Adrenal gland (tissue), 12 donors: ENCODE measurements around the gene PARPBP. TPM values are rescaled to one million over a fixed set of nuclear protein-coding genes. Genes with fewer than 3 reads are reported as not detected.
"Not testable (repeated sequence)": the region's sequence is repeated elsewhere in the genome, so short reads cannot be mapped to it uniquely, and the experiment has no call there.

Experiments used
- DNase-seq, 7 donors: peaks; one replicate each; pipeline ENCODE4 v3.0.0-alpha.2; 2019 to 2020
- H3K27ac ChIP-seq, 5 donors: fragments of 200-600 bp; sonication (generic) in 4 of 5; 1 replicate in 3 of 5; 2 replicates in 2 of 5; pipeline versions ENCODE4 v1.5.1 to v1.8.0; 2016 to 2020; ENCODE audit warnings: mild to moderate bottlenecking in 1 of 5
- H3K27me3 ChIP-seq: fragments of 200-600 bp; 2 replicates; pipeline ENCODE4 v1.8.0; 2021
- H3K36me3 ChIP-seq, 2 donors: fragments of 200-600 bp; replicated peaks in 1 of 2; 1 replicate in 1 of 2; 2 replicates in 1 of 2; pipeline versions ENCODE4 v1.5.1 to v1.8.0; 2018 to 2022
- H3K4me1 ChIP-seq, 2 donors: fragments of 200-600 bp; replicated peaks in 1 of 2; 1 replicate in 1 of 2; 2 replicates in 1 of 2; pipeline versions ENCODE4 v1.5.1 to v1.8.0; 2018 to 2021
- H3K4me3 ChIP-seq, 4 donors: fragments of 200-600 bp; sonication (generic) in 3 of 4; one replicate each; pipeline ENCODE4 v1.5.1; 2016 to 2018
- H3K9me3 ChIP-seq, 3 donors: fragments of 200-600 bp; sonication (generic) in 1 of 3; replicated peaks in 1 of 3; 1 replicate in 2 of 3; 2 replicates in 1 of 3; pipeline versions ENCODE4 v1.5.1 to v1.8.0; 2016 to 2021
- CTCF ChIP-seq, 6 experiments: fragments of 450-650 bp in 4 of 6; fragments of 200-600 bp in 2 of 6; sonication (generic) in 1 of 6; IDR thresholded peaks; 1 replicate in 5 of 6; 2 replicates in 1 of 6; pipeline versions ENCODE4 v1.5.1 to v1.8.0; 2016 to 2021; ENCODE audit warnings: antibody characterized with exemption in 6 of 6, mild to moderate bottlenecking in 2 of 6, moderate library complexity in 1 of 6
- POLR2A ChIP-seq, 2 donors: fragments of 450-650 bp; IDR thresholded peaks; one replicate each; pipeline ENCODE4 v1.6.1; 2017; ENCODE audit warnings: antibody characterized with exemption in 2 of 2, mild to moderate bottlenecking in 2 of 2, moderate library complexity in 1 of 2
- WGBS, 4 donors: extraction: QIAGEN DNeasy Blood & Tissue Kit in 2 of 4; methylation state at CpG; one replicate each; pipeline versions ENCODE4 v1.1.5 to v1.1.7; 2013 to 2017; 5-methylcytosine and 5-hydroxymethylcytosine counted together
- intact Hi-C, 2 donors: fragments of 100-400 bp; cut with DNase I; formaldehyde crosslinking; loops; one replicate each; pipeline versions ENCODE4 v1.14.1 to v1.15.0; 2022 to 2023
- polyA plus RNA-seq, 3 donors: library from polyadenylated mRNA; stranded (reverse); fragments of 200-250 nt in 2 of 3; fragments of 350-450 nt in 1 of 3; fragmentation: Illumina TruSeq in 1 of 3; extraction: RNeasy Lipid Tissue Mini Kit (QIAGEN cat#74804) in 1 of 3; gene quantifications; one replicate each; pipeline ENCODE4 v1.2.3, GENCODE V29; 2013 to 2014
- total RNA-seq, 9 donors: library from RNA; depleted of rRNA in 4 of 9; stranded (reverse); fragments of >200 nt in 4 of 9; fragments of 120-200 nt in 1 of 9; fragmentation: NEBNext Ultra II Directional in 1 of 9; extraction: Animal tissue kit (Norgen Biotek cat#: 25700) in 1 of 9; gene quantifications; one replicate each; pipeline versions ENCODE4 v1.1.0 to v1.2.4, GENCODE V29; 2013 to 2023
- donor health status: healthy with polysubstance abuse.
- donor health status: Bipolar disorder and iron deficiency.
- donor health status: DM: yes; HTN: yes; CAD: no.
- donor health status: DM: no; HTN: no; CAD: no.
- donor health status: DM: no; HTN: no; CAD: no.
- donor health status: DM: yes; HTN: yes; CAD: no.

PARPBP gene
- total and polyA plus RNA-seq, 12 donors = 0.67 to 7.8 (median 1.4) TPM

- H3K4me1 ChIP-seq = peaks cover 6 to 17% of the 10 kb centered on the region in 2 donors
- 69 to 77% (median 74%) methylated on average over 2 of the region's 2 CpGs for WGBS, 4 donors
- TF ChIP-seq POLR2A (IDR thresholded peaks at IDR 0.05) (no peak), CTCF (IDR thresholded peaks at IDR 0.05) (no peak)
- peaks cover 0 to 21% of the 10 kb centered on the region in 2 donors for H3K36me3 ChIP-seq
- H3K27me3 ChIP-seq = no peaks in the 10 kb centered on the region
- no peak overlapping the region for H3K27ac ChIP-seq
- DNase-seq = no peak
- H3K9me3 ChIP-seq = no peaks in the 10 kb centered on the region
- peak overlapping the region in 2 of 4 donors; percentile 52 to 88 for H3K4me3 ChIP-seq
- intact Hi-C loops = no loop called here
Observed at GRCh38 chr12:102118874-102119273, 1.1 kb upstream of the PARPBP start.

- H3K4me3 ChIP-seq = peak overlapping the region in 2 of 4 donors; percentile 52 to 88
- H3K36me3 ChIP-seq = peaks cover 0 to 21% of the 10 kb centered on the region in 2 donors
- H3K27ac ChIP-seq = no peak overlapping the region
- no peak for DNase-seq
- TF ChIP-seq POLR2A (IDR thresholded peaks at IDR 0.05) (no peak), CTCF (IDR thresholded peaks at IDR 0.05) (no peak)
- H3K27me3 ChIP-seq = no peaks in the 10 kb centered on the region
- H3K4me1 ChIP-seq = peaks cover 6 to 17% of the 10 kb centered on the region in 2 donors
- 2 to 6% (median 4%) methylated on average over 4 of the region's 4 CpGs for WGBS, 4 donors
- H3K9me3 ChIP-seq = no peaks in the 10 kb centered on the region
- intact Hi-C loops = no loop called here
Observed at GRCh38 chr12:102120564-102120873, 536 bp downstream of the PARPBP start.

- Histone ChIP-seq H3K9me3 (no peaks in the 10 kb centered on the region), H3K27ac (no peak overlapping the region), H3K4me3 (peak overlapping the region in 1 of 4 donors; percentile 88), H3K36me3 (peaks cover 0 to 18% of the 10 kb centered on the region in 2 donors), H3K27me3 (no peaks in the 10 kb centered on the region), H3K4me1 (peaks cover 6 to 17% of the 10 kb centered on the region in 2 donors)
- WGBS, 4 donors = 32 to 36% (median 34%) methylated on average over 4 of the region's 4 CpGs
- no peak for TF ChIP-seq CTCF (IDR thresholded peaks at IDR 0.05)
- TF ChIP-seq POLR2A (IDR thresholded peaks at IDR 0.05) = no peak
- no peak for DNase-seq
- intact Hi-C loops = no loop called here
Observed at GRCh38 chr12:102120886-102121285, 903 bp downstream of the PARPBP start.

GRCh38 chr12:102121328-102121727 lies 1.3 kb downstream of the PARPBP start:
- 91 to 97% (median 93%) methylated on average over 2 of the region's 2 CpGs; no CpG with 5 or more reads in 1 of the 4 donors for WGBS, 4 donors
- intact Hi-C loops = not testable (repeated sequence)

GRCh38 chr12:102130720-102131119 lies 10.7 kb downstream of the PARPBP start:
- H3K4me3 ChIP-seq, H3K4me1 ChIP-seq, H3K9me3 ChIP-seq, H3K27ac ChIP-seq, intact Hi-C loops, DNase-seq, H3K36me3 ChIP-seq, H3K27me3 ChIP-seq: not testable (repeated sequence)
- WGBS, 4 donors = 86 to 98% (median 93%) methylated on average over 3 of the region's 3 CpGs

More at GRCh38 chr12:102121328-102121727, 1.3 kb downstream of the PARPBP start:
- H3K4me1 ChIP-seq = peaks cover 6 to 17% of the 10 kb centered on the region in 2 donors
- not testable (repeated sequence) for H3K27me3 ChIP-seq, H3K4me3 ChIP-seq, DNase-seq, H3K27ac ChIP-seq, H3K9me3 ChIP-seq
- peaks cover 0 to 15% of the 10 kb centered on the region in 2 donors for H3K36me3 ChIP-seq

- H3K27me3 ChIP-seq, DNase-seq, intact Hi-C loops, H3K4me3 ChIP-seq, H3K27ac ChIP-seq, H3K9me3 ChIP-seq, H3K36me3 ChIP-seq, H3K4me1 ChIP-seq: not testable (repeated sequence)
- WGBS, 4 donors = 94 to 100% (median 96%) methylated on average over 2 of the region's 2 CpGs
Observed at GRCh38 chr12:102131442-102131841, 11.5 kb downstream of the PARPBP start.

GRCh38 chr12:102137619-102138018 lies 17.6 kb downstream of the PARPBP start:
- DNase-seq, H3K9me3 ChIP-seq, H3K27me3 ChIP-seq, H3K36me3 ChIP-seq, H3K27ac ChIP-seq, H3K4me3 ChIP-seq, H3K4me1 ChIP-seq, intact Hi-C loops: not testable (repeated sequence)
- 92 to 96% (median 94%) methylated on average over 8 of the region's 8 CpGs for WGBS, 4 donors

- H3K27ac ChIP-seq, H3K4me3 ChIP-seq, H3K9me3 ChIP-seq, DNase-seq, H3K4me1 ChIP-seq, H3K36me3 ChIP-seq, intact Hi-C loops, H3K27me3 ChIP-seq: not testable (repeated sequence)
- 91 to 96% (median 94%) methylated on average over 7 to 11 of the region's 11 CpGs for WGBS, 4 donors
Observed at GRCh38 chr12:102142866-102143373, 22.9 kb downstream of the PARPBP start.
